PFSK-1 (cell line): ENCODE measurements around the gene IMMP1L.

Source experiments
- FOXP2 ChIP-seq: optimal IDR thresholded peaks from 2 replicates; pipeline ENCODE3; 2011; ENCODE audit warnings: borderline replicate concordance, control low read depth, inconsistent platforms; ENCODE audit not compliant: insufficient read depth; ENCODE audit errors: extremely low read length, extremely low read depth
- POLR2AphosphoS5 ChIP-seq: IDR thresholded peaks from 2 replicates; pipeline ENCODE4 v1.6.1; 2012; ENCODE audit warnings: low read depth, mild to moderate bottlenecking, control low read depth, low read length, moderate library complexity
- REST ChIP-seq, 2 experiments: IDR thresholded peaks; 2 replicates each; pipeline versions ENCODE4 v1.6.1 to v1.8.0; 2011 to 2012; ENCODE audit warnings: low read depth in 2 of 2, low read length in 2 of 2, control low read depth in 1 of 2, inconsistent platforms in 1 of 2, mild to moderate bottlenecking in 1 of 2, moderate library complexity in 1 of 2; ENCODE audit not compliant: insufficient read depth in 1 of 2
- SIN3A ChIP-seq: IDR thresholded peaks from 2 replicates; pipeline ENCODE4 v1.6.1; 2012; ENCODE audit warnings: mild to moderate bottlenecking, low read length, moderate library complexity, borderline replicate concordance; ENCODE audit not compliant: insufficient read depth
- TAF1 ChIP-seq: IDR thresholded peaks from 2 replicates; pipeline ENCODE4 v1.6.1; 2012; ENCODE audit warnings: low read length, control low read depth, borderline replicate concordance; ENCODE audit not compliant: insufficient read depth

DNA sequence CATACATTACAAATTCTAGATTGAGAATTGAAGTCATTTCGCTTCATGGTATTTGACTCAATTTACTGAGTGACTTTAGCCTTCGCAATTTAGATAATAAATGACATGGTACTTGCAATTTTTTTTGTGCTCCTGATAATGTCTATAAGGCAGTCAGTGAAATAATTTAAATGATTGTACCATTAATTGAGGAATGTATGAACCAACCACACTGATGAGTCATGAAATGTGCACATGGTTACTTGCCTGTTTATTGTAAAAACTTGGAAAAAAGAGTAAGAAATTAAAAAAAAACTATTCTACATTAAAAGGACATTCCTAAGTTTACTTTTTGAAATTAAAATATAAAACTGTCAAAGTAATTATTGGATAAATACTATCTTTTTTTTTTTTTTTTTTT lies 96.5 kb downstream of the IMMP1L start:
- TF ChIP-seq TAF1 (no peak), FOXP2 (no peak), POLR2AphosphoS5 (no peak), REST (IDR thresholded peaks at IDR 0.05; ENCODE audit: insufficient read depth in 1 of 2, low read depth in 2 of 2, low read length in 2 of 2) (no peak), SIN3A (no peak)
